IPS-18c (cell line): ENCODE results near the gene FNDC10.
A peak's percentile ranks its signal among the peaks of the same experiment; 100 is the strongest.

Source experiments
- H3K4me3 ChIP-seq: 2 replicates; pipeline ENCODE4 v1.7.0; 2013; ENCODE audit warnings: low read depth, mild to moderate bottlenecking, low read length, moderate library complexity; ENCODE audit not compliant: insufficient read depth
- H3K9me3 ChIP-seq: one replicate; pipeline ENCODE4 v1.6.1; 2013; ENCODE audit warnings: mild to moderate bottlenecking, low read length, moderate library complexity; ENCODE audit not compliant: control insufficient read depth, insufficient read depth

The FNDC10 gene

DNA sequence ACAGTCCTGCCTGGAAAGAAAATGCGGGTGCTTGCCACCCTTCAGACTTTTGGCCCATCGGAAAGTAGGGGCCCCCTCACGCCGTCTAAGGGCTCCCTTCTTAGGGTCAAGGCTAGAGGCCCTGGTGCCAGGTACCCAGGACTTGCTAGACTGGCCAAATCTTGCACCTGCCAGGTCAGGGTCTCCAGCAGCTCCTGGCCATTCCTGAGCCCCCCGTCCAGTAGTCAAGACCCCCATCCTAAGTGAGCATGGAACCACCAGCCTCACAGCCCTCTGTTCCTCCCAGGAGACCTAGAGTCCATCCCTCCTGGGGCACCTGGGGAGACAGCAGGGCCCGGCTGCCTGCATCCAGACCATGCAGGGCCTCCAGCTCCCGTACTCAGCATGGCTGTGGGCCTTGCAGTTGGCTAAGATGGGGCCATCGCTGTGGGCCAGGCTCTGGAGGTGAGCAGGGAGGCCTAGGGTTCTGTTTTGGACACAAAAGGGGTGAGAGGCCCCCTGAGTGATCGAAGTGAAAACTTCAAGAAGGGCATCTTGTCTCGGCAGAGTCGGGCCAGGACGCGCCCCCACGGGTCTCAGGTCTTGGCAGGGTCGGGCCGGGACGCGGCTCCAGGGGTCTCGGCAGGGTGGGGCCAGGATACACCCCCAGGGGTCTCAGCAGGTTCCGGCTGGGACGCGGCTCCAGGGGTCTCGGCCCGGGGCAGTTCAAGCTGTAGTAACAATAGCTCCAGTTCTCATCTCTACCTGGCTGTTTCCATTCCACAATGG, 5.9 kb downstream of the FNDC10 start:
- Histone ChIP-seq H3K9me3 (no peaks in the 10 kb centered on the region), H3K4me3 (no peak overlapping the region)

DNA sequence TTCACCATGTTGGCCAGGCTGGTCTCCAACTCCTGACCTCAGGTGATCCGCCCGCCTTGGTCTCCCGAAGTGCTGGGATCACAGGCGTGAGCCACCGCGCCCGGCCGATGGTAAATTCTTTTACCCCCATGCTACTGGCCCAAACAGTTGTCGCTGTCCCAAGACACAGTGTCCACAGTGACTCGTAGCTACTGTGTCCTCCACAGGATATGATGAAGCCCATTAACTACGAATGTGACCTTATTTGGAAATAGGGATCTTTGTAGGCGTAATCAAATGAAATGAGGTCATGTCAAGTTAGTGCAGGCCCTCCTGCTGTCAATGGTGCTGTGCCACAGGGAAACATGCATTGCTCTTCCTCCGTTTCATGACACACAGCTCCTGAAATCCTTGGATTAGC, 8.5 kb downstream of the FNDC10 start:
- Histone ChIP-seq H3K4me3 (no peak overlapping the region), H3K9me3 (no peaks in the 10 kb centered on the region)

DNA sequence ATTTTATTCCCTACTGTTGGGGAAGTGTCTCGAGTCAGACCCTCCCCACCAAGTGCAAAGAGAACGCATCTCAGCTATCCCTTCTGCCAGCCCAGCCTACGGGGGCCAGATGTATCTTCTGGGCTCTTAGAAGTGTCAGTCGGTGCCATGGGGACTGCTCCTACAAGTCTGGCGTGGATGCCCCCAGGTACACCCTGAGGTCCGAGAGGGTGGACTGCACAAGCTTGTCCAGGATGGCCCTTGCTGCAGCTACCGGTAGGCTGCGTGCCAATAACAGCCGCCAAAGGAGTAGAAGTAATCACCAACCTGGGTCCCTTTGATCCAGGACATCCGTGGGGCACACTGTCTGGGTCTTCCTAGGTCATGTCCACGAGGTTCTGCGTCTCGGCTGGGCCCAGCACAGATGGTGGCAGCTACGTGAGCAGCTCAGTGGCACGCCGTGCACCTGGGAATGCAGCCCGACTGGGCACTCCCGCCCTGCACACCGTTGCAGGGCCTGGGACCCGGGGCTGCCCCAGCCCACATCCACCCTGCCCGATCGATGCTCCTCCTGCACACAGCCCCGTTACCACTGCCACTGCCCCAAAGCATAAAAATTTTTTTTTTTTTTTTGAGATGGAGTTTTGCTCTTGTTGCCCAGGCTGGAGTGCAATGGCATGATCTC, 16.5 kb downstream of the FNDC10 start:
- H3K4me3 ChIP-seq, result no peak overlapping the region
- no peaks in the 10 kb centered on the region for H3K9me3 ChIP-seq

- Histone ChIP-seq H3K9me3 (no peaks in the 10 kb centered on the region), H3K4me3 (no peak overlapping the region)
These were observed 17.2 kb downstream of the FNDC10 start for GRCh38 chr1:1582585-1583346.

DNA sequence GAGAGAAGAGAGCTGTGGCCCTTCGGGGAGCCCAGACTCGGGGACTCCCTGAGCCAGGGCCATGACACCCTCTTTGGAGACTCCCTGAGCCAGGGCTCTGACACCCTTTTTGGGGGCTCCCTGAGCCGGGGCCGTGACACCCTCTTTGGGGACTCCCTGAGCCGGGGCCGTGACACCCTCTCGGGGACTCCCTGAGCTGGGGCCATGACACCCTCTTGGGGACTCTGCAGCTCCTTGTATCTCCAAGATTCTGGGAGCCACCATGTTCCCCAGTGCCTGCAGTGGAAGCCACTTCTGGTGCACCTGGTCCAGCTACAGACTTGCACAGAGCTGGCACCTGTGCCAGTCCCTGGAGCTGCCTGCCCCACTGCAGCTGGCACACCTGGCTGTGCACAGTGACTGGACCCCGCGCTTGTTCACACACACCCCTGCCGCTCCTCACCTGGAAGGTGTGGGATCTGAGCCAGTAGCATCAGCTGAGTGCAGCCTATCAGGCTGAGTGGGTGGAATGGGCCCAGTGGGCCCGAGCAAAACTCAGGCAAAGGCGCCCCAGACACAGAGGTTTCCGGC, 21.5 kb downstream of the FNDC10 start:
- Histone ChIP-seq H3K4me3 (no peak overlapping the region), H3K9me3 (no peaks in the 10 kb centered on the region)

DNA sequence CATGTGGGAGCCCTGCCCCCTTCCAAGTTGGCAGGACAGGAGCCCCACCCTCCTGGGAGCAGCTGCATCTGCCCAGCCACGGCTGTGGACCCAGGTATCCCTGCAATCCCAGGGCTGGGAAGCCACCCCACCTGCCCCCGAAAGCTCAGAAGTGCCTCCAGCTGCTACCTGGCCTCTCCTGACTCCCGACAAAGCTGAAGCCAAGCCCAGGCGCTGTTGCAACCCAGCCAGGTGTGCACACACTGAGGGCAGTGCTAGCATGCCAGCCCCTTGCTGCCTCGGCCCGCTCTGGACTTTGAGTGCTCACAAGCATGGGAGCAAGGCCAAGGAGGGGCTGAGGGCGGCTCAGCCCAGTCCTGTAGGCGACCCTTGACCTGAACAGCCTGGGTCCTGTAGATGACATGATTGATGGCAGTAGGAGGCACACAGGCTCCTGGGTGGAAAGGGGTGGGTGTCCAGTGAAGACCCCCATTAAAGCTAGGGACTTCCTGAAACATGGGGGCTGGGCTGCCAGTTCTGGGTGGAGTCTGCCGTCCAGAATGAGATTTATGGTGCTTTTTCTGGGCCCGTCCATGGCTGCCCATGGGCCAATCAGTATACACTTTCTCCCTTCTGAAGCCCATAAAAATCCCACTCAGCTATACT, 22.4 kb downstream of the FNDC10 start:
- Histone ChIP-seq H3K9me3 (no peaks in the 10 kb centered on the region), H3K4me3 (no peak overlapping the region)

- Histone ChIP-seq H3K9me3 (no peaks in the 10 kb centered on the region), H3K4me3 (peak within 1 kb of the TSS; percentile 71)
These were observed 25.0 kb downstream of the FNDC10 start, which contains the start of gene SSU72 for GRCh38 chr1:1574721-1575537. Gene SSU72, minus strand, starts transcription at chr1:1574863. Its CDS starts 306 bp downstream, at chr1:1574557.

DNA sequence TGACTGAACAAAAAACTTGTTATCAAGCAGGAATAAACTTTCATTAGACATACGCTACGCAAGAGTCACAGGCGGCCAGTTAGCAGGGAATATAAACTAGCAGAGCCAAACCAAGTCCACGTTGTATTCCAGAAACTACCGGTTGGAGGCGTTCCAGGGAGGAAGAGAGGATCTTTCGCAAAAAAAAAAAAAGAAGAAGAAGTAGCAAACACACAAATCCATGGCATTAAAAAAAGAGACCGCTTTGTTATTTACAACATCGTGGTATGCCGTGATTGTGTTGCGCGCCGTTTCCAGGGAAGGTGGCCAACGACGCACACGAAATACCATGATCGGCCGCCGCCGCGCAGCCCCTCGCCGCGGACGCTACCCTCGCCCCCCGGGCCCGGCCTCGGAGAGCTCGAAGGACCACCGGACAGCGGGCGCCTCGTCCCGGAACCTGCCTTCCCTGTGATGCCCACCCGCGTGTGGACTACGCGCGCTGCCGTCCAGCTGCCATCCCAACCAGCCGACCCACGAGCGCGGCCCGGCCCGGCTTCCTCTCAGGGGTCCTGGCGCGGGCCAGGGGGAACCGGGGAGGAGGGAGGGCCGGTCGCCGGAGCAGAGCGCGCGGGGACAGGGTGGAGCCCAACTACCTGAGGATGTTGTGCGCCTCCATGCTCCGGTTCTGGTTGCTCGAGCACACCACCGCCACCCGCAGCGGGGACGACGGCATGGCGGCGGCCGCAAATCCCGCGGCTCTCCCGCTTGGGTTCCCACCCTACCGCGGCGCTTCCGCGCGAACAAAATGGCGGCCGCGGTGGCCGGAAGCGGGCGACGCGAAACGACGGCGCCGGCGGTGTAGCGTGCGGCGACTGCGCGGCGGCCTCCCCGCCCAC, 25.9 kb downstream of the FNDC10 start:
- peak overlapping the region; percentile 71 for H3K4me3 ChIP-seq
- H3K9me3 ChIP-seq, result no peaks in the 10 kb centered on the region

DNA sequence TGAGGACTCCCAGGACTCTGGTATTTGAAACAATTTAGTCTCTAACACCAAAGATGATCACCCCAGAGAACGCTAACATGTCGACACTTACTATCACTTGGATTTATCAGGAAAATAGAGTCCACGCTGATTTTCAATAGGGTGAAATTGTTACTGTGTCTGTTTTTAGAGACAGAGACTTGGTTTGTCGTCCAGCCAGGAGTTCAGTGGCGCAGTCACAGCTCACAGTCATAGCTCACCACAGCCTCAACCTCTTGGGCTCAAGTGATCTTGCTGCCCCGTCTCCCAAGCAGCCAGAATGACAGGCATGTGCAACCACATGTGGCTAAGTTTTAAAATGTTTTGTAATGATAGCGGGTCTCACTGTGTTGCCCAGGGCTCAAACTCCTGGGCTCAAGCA, 30.6 kb downstream of the FNDC10 start:
- H3K9me3 ChIP-seq, result no peaks in the 10 kb centered on the region
- H3K4me3 ChIP-seq, result no peak overlapping the region

DNA sequence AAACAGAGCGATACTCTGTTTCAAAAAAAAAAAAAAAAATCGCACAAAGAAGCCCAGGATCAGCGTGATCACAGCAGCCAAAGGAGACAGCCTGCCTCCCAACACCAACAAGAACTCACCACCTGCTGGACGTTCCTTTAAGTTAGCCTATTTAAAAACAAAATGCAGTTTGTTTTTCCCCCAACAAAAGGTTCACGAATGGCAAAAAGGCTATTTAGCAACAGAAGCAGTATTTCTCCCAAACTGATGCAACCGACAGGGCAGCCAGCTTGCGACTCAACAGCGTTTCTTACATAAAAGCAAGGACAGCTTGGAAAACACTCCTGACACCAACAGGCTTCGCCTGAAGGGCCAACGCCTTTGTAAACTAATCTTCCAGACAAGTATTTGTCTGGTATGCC, 32.0 kb downstream of the FNDC10 start:
- H3K9me3 ChIP-seq, result no peaks in the 10 kb centered on the region
- no peak overlapping the region for H3K4me3 ChIP-seq

DNA sequence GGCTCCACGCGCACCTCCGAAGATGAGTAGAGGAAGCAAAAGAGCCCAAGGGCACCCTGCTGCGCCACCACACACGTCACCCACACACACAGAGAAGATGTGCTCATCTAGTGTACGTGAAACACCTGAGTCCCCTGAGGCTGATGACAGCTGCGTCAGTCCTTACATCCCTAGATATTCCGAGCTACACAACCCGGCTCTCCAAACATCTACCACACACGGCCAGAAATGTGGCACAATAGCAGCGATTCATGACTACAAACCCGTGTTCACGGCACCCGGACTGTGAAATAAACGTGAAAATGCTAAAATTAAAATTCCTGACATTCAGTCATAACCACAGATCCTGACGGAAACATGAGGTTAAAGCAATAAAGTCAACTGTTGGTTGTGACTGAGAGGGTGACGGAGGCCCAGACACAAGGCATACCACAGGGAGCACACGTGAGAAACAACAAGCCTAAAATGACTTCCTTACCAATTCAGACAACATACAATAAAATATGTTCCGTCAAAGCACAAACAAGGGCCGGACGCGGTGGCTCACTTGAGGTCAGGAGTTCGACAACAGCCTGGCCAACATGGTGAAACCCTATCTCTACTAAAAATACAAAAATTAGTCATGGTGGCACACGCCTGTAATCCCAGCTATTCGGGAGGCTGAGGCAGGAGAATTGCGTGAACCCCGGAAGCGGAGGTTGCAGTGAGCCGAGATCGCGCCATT, 32.6 kb downstream of the FNDC10 start:
- Histone ChIP-seq H3K9me3 (no peaks in the 10 kb centered on the region), H3K4me3 (no peak overlapping the region)

GRCh38 chr1:1565340-1565739, 34.6 kb downstream of the FNDC10 start:
- H3K4me3 ChIP-seq, result no peak overlapping the region

DNA sequence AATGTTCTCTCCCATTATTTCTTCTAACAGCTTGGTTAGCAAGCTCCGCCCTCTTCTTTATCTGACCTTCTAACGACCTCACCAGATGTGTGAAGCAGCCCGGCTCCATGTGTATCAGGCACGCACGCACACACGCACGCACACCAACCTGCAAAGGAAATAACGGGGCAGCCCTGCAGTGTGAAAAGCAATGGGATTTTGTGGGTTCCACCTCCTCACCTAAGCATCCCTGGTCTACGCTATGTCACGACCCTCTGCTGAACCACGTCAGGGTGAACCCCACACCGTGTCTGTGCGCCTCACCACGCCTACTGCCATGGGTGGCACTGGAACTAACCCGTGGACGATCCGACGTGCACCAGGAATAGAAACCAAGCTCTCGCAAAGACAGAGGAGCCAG, 35.7 kb downstream of the FNDC10 start:
- no peaks in the 10 kb centered on the region for H3K9me3 ChIP-seq
- H3K4me3 ChIP-seq, result no peak overlapping the region

More at GRCh38 chr1:1565340-1565739, 34.6 kb downstream of the FNDC10 start:
- H3K9me3 ChIP-seq, result no peaks in the 10 kb centered on the region

DNA sequence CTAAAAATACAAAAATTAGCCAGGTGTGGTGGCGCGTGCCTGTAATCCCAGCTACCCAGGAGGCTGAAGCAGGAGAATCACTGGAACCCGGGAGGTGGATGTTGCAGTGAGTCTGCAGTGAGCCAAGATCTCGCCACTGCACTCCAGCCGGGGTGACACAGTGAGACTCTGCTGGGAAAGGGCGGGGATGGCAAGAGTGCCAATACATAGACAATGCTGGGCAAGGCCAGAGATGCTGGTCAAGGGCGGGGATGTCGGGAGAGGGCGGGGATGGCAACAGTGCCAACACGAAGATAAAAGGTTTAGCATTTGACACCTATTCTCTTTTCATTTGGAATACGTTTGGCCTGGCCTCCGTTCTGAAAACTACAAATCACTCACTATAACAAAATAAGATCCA, 36.2 kb downstream of the FNDC10 start:
- H3K4me3 ChIP-seq, result no peak overlapping the region
- no peaks in the 10 kb centered on the region for H3K9me3 ChIP-seq

- H3K9me3 ChIP-seq, result no peaks in the 10 kb centered on the region
- H3K4me3 ChIP-seq, result no peak overlapping the region
These were observed 37.3 kb downstream of the FNDC10 start for GRCh38 chr1:1562556-1563195.
